HepG2 (cell line): ENCODE results near the gene CBLN3. TPM values are rescaled to one million over a fixed set of nuclear protein-coding genes. Genes with fewer than 3 reads are reported as not detected.

Experiments
- DPF2 ChIP-seq: sonication (generic); formaldehyde crosslinking; IDR thresholded peaks from 2 replicates; pipeline ENCODE4 v1.4.0; 2020; ENCODE audit warnings: mild to moderate bottlenecking, low read depth, missing genetic modification reagents, borderline replicate concordance
- FOSL2 ChIP-seq: sonication (generic); formaldehyde crosslinking; IDR thresholded peaks from 2 replicates; pipeline ENCODE4 v1.4.0; 2020; ENCODE audit warnings: missing genetic modification reagents
- FOXC1 ChIP-seq: sonication (generic); formaldehyde crosslinking; IDR thresholded peaks from 2 replicates; pipeline ENCODE4 v1.8.0; 2022; ENCODE audit warnings: mild to moderate bottlenecking, missing genetic modification reagents, borderline replicate concordance
- GATA4 ChIP-seq: sonication (generic); IDR thresholded peaks from 2 replicates; pipeline ENCODE4 v1.6.1; 2016; ENCODE audit warnings: antibody characterized with exemption, low read depth, borderline replicate concordance
- GPN1 ChIP-seq: sonication (generic); formaldehyde crosslinking; IDR thresholded peaks from 2 replicates; pipeline ENCODE4 v1.5.1; 2020; ENCODE audit warnings: missing genetic modification reagents, borderline replicate concordance
- MAFG ChIP-seq: sonication (generic); formaldehyde crosslinking; IDR thresholded peaks from 2 replicates; pipeline ENCODE4 v1.5.1; 2020; ENCODE audit warnings: mild to moderate bottlenecking, missing genetic modification reagents
- NFIB ChIP-seq: sonication (generic); formaldehyde crosslinking; IDR thresholded peaks from 2 replicates; pipeline ENCODE4 v1.9.0; 2021; ENCODE audit warnings: missing genetic modification reagents, mild to moderate bottlenecking, borderline replicate concordance
- PAWR ChIP-seq: sonication (generic); formaldehyde crosslinking; IDR thresholded peaks from 2 replicates; pipeline ENCODE4 v1.4.0; 2020; ENCODE audit warnings: missing genetic modification reagents, mild to moderate bottlenecking, borderline replicate concordance
- PAX8 ChIP-seq: sonication (generic); formaldehyde crosslinking; IDR thresholded peaks from 2 replicates; pipeline ENCODE4 v1.8.0; 2022; ENCODE audit warnings: mild to moderate bottlenecking, missing genetic modification reagents, borderline replicate concordance
- PLRG1 ChIP-seq: fragments of 450-650 bp; conservative IDR thresholded peaks from 2 replicates; pipeline ENCODE4 v1.6.1; 2016
- RBFOX2 ChIP-seq: fragments of 200-400 bp; formaldehyde crosslinking; IDR thresholded peaks from 2 replicates; pipeline ENCODE4 v1.6.1; 2017; ENCODE audit warnings: low read depth, mild to moderate bottlenecking, low read length
- TMF1 ChIP-seq: sonication (generic); formaldehyde crosslinking; IDR thresholded peaks from 2 replicates; pipeline ENCODE4 v1.8.1; 2022; ENCODE audit warnings: low read depth, missing genetic modification reagents
- ZKSCAN5 ChIP-seq: sonication (generic); formaldehyde crosslinking; IDR thresholded peaks from 2 replicates; pipeline ENCODE4 v1.5.1; 2020; ENCODE audit warnings: mild to moderate bottlenecking, missing genetic modification reagents
- ZNF234 ChIP-seq: sonication (generic); formaldehyde crosslinking; conservative IDR thresholded peaks from 2 replicates; pipeline ENCODE4 v1.5.1; 2020; ENCODE audit warnings: mild to moderate bottlenecking, missing genetic modification reagents
- ZNF274 ChIP-seq: sonication (generic); formaldehyde crosslinking; IDR thresholded peaks from 2 replicates; pipeline ENCODE4 v1.5.1; 2020; ENCODE audit warnings: mild to moderate bottlenecking, missing genetic modification reagents
- ZNF383 ChIP-seq: sonication (generic); formaldehyde crosslinking; IDR thresholded peaks from 2 replicates; pipeline ENCODE4 v1.4.0; 2020; ENCODE audit warnings: missing genetic modification reagents, mild to moderate bottlenecking, borderline replicate concordance
- ZNF484 ChIP-seq: sonication (generic); formaldehyde crosslinking; IDR thresholded peaks from 2 replicates; pipeline ENCODE4 v1.5.1; 2020; ENCODE audit warnings: mild to moderate bottlenecking, low read depth, missing genetic modification reagents, borderline replicate concordance
- ZNF670 ChIP-seq: sonication (generic); formaldehyde crosslinking; IDR thresholded peaks from 2 replicates; pipeline ENCODE4 v1.8.0; 2022; ENCODE audit warnings: mild to moderate bottlenecking, missing genetic modification reagents, borderline replicate concordance
- ZNF703 ChIP-seq: sonication (generic); formaldehyde crosslinking; IDR thresholded peaks from 2 replicates; pipeline ENCODE4 v1.5.1; 2020; ENCODE audit warnings: missing genetic modification reagents, mild to moderate bottlenecking, moderate library complexity, borderline replicate concordance
- ZNF746 ChIP-seq: sonication (generic); formaldehyde crosslinking; IDR thresholded peaks from 2 replicates; pipeline ENCODE4 v1.8.0; 2022; ENCODE audit warnings: mild to moderate bottlenecking, missing genetic modification reagents
- ZNF878 ChIP-seq: sonication (generic); formaldehyde crosslinking; IDR thresholded peaks from 2 replicates; pipeline ENCODE4 v1.8.1; 2023; ENCODE audit warnings: mild to moderate bottlenecking, missing genetic modification reagents, moderate library complexity
- polyA plus RNA-seq, 8 experiments: library from polyadenylated mRNA; depleted of rRNA in 3 of 8; stranded (reverse) in 7 of 8; unstranded in 1 of 8; fragments of >200 nt; fragmentation: Illumina TruSeq in 4 of 8; extraction: Trizol in 4 of 8; gene quantifications; 2 replicates each; pipeline versions ENCODE4 v1.2.1 to v1.2.3, GENCODE V29; 2011 to 2016; ENCODE audit warnings: low read depth in 4 of 8, missing spikeins in 1 of 8, mixed read lengths in 1 of 8; ENCODE audit not compliant: insufficient read depth in 1 of 8
- total RNA-seq, 5 experiments: library from RNA; depleted of rRNA; stranded (reverse); fragments of >200 nt; fragmentation: Illumina TruSeq; extraction: Trizol; gene quantifications; 2 replicates each; pipeline ENCODE4 v1.2.3, GENCODE V29; 2016; ENCODE audit warnings: low read depth in 1 of 5
- TF ChIP-seq, protein P1 (sequence below): sonication (generic); formaldehyde crosslinking; IDR thresholded peaks from 2 replicates; pipeline ENCODE4 v1.4.0; 2020; ENCODE audit warnings: missing genetic modification reagents, low read depth, mild to moderate bottlenecking, borderline replicate concordance
- TF ChIP-seq, protein P2 (sequence below): sonication (generic); formaldehyde crosslinking; IDR thresholded peaks from 2 replicates; pipeline ENCODE4 v1.5.1; 2020; ENCODE audit warnings: missing genetic modification reagents, mild to moderate bottlenecking, borderline replicate concordance
- TF ChIP-seq, protein P3 (sequence below): sonication (generic); formaldehyde crosslinking; IDR thresholded peaks from 2 replicates; pipeline ENCODE4 v1.5.0; 2020; ENCODE audit warnings: missing genetic modification reagents

Gene CBLN3
- total and polyA plus RNA-seq, 2 of the 13 experiments (the other 11 are each of a cell fraction or from before 2014, with no cell fraction given) = 0.66 to 0.98 TPM

DNA sequence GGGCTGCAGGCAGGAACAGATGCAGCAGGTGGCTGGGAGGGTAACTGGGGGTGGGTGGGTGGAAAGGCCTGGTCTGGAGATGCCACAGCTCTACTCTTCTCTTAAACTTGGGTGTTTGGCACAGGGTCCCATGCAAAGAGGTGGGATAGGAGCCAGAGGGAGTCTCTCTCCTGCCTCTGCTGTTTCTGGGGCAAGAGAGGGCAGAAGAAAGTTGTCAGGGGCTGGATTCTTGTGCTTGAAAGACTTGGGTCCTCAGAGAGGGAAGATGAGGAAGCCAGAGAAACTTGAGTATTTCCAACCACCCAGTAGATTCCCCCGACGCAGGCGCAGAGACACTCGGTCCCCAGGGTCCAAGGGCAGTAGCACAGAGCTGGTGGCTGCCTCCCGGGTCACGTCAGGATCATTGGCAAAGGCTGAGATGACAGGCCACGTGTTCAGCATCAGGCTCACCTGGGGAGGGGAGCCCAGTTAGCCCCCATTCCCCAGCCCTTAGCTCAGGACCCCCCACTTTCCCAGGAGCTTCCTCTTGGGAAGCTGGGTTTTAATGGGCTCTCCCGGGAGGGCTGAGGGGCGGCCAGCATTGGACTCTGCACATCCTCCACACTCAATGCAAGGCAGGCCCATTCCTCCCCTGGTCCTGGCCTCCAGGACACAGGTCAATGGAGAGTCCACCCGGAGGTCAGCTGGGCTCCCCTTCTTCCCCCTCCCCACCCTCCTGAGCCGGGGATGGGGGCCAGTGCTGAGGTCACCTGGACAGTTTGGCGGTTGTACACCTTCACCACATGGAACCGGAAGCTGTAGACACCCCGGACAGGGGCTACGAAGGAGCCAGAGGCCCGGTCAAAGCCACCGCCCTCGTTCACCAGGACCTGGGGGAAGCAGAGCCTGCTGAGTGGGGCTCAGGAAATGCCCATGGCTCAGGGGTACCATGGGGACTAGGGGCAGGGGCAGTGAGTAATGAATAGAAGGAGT, 1.6 kb downstream of the CBLN3 start (continued):
- TF ChIP-seq ZNF383 (CRISPR knock-in tag) = 0 out of 2 replicates have a peak, but pooled peaks have one; percentile 20
- TF ChIP-seq ZNF878 (CRISPR knock-in tag) = no peak
- TF ChIP-seq TMF1 (CRISPR knock-in tag) = peak; percentile 78; the same call in 1 of the 2 replicates
- TF ChIP-seq NFIB (CRISPR knock-in tag) = no peak
- TF ChIP-seq DPF2 (CRISPR knock-in tag) = 0 out of 2 replicates have a peak, but pooled peaks have one; percentile 39
- peak; percentile 30; the same call in 1 of the 2 replicates for TF ChIP-seq FOSL2 (CRISPR knock-in tag)
- TF ChIP-seq, protein P1, sequence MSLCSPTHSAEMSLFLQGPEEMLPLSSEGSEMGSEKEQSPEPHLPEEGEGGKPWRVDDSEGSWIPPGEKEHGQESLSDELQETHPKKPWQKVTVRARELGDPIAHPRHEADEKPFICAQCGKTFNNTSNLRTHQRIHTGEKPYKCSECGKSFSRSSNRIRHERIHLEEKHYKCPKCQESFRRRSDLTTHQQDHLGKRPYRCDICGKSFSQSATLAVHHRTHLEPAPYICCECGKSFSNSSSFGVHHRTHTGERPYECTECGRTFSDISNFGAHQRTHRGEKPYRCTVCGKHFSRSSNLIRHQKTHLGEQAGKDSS (CRISPR knock-in tag) = 0 out of 2 replicates have a peak, but pooled peaks have one; percentile 32
- TF ChIP-seq ZNF670 = no peak
- TF ChIP-seq ZNF703 (CRISPR knock-in tag) = no peak
- TF ChIP-seq MAFG (CRISPR knock-in tag) = no peak
- TF ChIP-seq ZNF484 (CRISPR knock-in tag) = no peak
- 0 out of 2 replicates have a peak, but pooled peaks have one; percentile 46 for TF ChIP-seq GPN1 (CRISPR knock-in tag)
- 0 out of 2 replicates have a peak, but pooled peaks have one; percentile 2 for TF ChIP-seq PAX8 (CRISPR knock-in tag)
- TF ChIP-seq, protein P2, sequence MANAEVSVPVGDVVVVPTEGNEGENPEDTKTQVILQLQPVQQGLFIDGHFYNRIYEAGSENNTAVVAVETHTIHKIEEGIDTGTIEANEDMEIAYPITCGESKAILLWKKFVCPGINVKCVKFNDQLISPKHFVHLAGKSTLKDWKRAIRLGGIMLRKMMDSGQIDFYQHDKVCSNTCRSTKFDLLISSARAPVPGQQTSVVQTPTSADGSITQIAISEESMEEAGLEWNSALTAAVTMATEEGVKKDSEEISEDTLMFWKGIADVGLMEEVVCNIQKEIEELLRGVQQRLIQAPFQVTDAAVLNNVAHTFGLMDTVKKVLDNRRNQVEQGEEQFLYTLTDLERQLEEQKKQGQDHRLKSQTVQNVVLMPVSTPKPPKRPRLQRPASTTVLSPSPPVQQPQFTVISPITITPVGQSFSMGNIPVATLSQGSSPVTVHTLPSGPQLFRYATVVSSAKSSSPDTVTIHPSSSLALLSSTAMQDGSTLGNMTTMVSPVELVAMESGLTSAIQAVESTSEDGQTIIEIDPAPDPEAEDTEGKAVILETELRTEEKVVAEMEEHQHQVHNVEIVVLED = no peak; the same call in 1 of the 2 replicates
- peak; percentile 70; the same call in 1 of the 2 replicates for TF ChIP-seq ZNF274 (CRISPR knock-in tag)
- TF ChIP-seq ZKSCAN5 = no peak
- TF ChIP-seq ZNF746 = no peak
- 0 out of 2 replicates have a peak, but pooled peaks have one; percentile 12 for TF ChIP-seq RBFOX2
- 0 out of 2 replicates have a peak, but pooled peaks have one; percentile 2 for TF ChIP-seq PAWR (CRISPR knock-in tag)
- no peak for TF ChIP-seq GATA4
- TF ChIP-seq, protein P3, sequence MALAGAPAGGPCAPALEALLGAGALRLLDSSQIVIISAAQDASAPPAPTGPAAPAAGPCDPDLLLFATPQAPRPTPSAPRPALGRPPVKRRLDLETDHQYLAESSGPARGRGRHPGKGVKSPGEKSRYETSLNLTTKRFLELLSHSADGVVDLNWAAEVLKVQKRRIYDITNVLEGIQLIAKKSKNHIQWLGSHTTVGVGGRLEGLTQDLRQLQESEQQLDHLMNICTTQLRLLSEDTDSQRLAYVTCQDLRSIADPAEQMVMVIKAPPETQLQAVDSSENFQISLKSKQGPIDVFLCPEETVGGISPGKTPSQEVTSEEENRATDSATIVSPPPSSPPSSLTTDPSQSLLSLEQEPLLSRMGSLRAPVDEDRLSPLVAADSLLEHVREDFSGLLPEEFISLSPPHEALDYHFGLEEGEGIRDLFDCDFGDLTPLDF = no peak
- TF ChIP-seq ZNF234 (CRISPR knock-in tag) = no peak
- TF ChIP-seq FOXC1 = 0 out of 2 replicates have a peak, but pooled peaks have one; percentile 11
- TF ChIP-seq PLRG1 = no peak
